ENCODE data around the gene ROR1.

Gene ROR1

GRCh38 chr1:64052777-64053176 lies 279.0 kb downstream of the ROR1 start:
- TF ChIP-seq TAF1 (IDR thresholded peaks at IDR 0.05; ENCODE audit: borderline replicate concordance, insufficient read depth, low read length) = no peak
- TF ChIP-seq REST (IDR thresholded peaks at IDR 0.05; ENCODE audit: insufficient read depth in 1 of 2, low read depth in 2 of 2, low read length in 2 of 2) = no peak
- TF ChIP-seq FOXP2 (optimal IDR thresholded peaks at IDR 0.05; ENCODE audit: borderline replicate concordance, extremely low read depth, extremely low read length, insufficient read depth) = no peak
- TF ChIP-seq POLR2AphosphoS5 (IDR thresholded peaks at IDR 0.05; ENCODE audit: low read depth, low read length) = no peak
- TF ChIP-seq SIN3A (IDR thresholded peaks at IDR 0.05; ENCODE audit: borderline replicate concordance, insufficient read depth, low read length) = no peak

- TF ChIP-seq REST (IDR thresholded peaks at IDR 0.05; ENCODE audit: insufficient read depth in 1 of 2, low read depth in 2 of 2, low read length in 2 of 2) = no peak
- no peak for TF ChIP-seq POLR2AphosphoS5 (IDR thresholded peaks at IDR 0.05; ENCODE audit: low read depth, low read length)
These were observed 281.5 kb downstream of the ROR1 start for GRCh38 chr1:64055310-64055709.

- TF ChIP-seq FOXP2 (optimal IDR thresholded peaks at IDR 0.05; ENCODE audit: borderline replicate concordance, extremely low read depth, extremely low read length, insufficient read depth) (no peak), REST (IDR thresholded peaks at IDR 0.05; ENCODE audit: insufficient read depth in 1 of 2, low read depth in 2 of 2, low read length in 2 of 2) (no peak), SIN3A (IDR thresholded peaks at IDR 0.05; ENCODE audit: borderline replicate concordance, insufficient read depth, low read length) (no peak), TAF1 (IDR thresholded peaks at IDR 0.05; ENCODE audit: borderline replicate concordance, insufficient read depth, low read length) (no peak), POLR2AphosphoS5 (IDR thresholded peaks at IDR 0.05; ENCODE audit: low read depth, low read length) (no peak)
These were observed 285.7 kb downstream of the ROR1 start for GRCh38 chr1:64059556-64059955.

- TF ChIP-seq TAF1 (IDR thresholded peaks at IDR 0.05; ENCODE audit: borderline replicate concordance, insufficient read depth, low read length) (no peak), POLR2AphosphoS5 (IDR thresholded peaks at IDR 0.05; ENCODE audit: low read depth, low read length) (no peak), SIN3A (IDR thresholded peaks at IDR 0.05; ENCODE audit: borderline replicate concordance, insufficient read depth, low read length) (no peak)
These were observed 286.9 kb downstream of the ROR1 start for GRCh38 chr1:64060611-64061302.

GRCh38 chr1:64061430-64062104 lies 287.8 kb downstream of the ROR1 start:
- TF ChIP-seq REST (IDR thresholded peaks at IDR 0.05; ENCODE audit: insufficient read depth in 1 of 2, low read depth in 2 of 2, low read length in 2 of 2) (no peak), SIN3A (IDR thresholded peaks at IDR 0.05; ENCODE audit: borderline replicate concordance, insufficient read depth, low read length) (no peak), FOXP2 (optimal IDR thresholded peaks at IDR 0.05; ENCODE audit: borderline replicate concordance, extremely low read depth, extremely low read length, insufficient read depth) (no peak), TAF1 (IDR thresholded peaks at IDR 0.05; ENCODE audit: borderline replicate concordance, insufficient read depth, low read length) (no peak), POLR2AphosphoS5 (IDR thresholded peaks at IDR 0.05; ENCODE audit: low read depth, low read length) (no peak)
